SKM-1 treated with dmso at 0.1 percent for 144 hours (cell line): ENCODE data around the gene CC2D1A.

Source experiments
- DNase-seq: peaks from one replicate; lab custom pipeline; 2025; ENCODE audit not compliant: unreplicated experiment; lab: John Stamatoyannopoulos, UW

CC2D1A gene

DNA sequence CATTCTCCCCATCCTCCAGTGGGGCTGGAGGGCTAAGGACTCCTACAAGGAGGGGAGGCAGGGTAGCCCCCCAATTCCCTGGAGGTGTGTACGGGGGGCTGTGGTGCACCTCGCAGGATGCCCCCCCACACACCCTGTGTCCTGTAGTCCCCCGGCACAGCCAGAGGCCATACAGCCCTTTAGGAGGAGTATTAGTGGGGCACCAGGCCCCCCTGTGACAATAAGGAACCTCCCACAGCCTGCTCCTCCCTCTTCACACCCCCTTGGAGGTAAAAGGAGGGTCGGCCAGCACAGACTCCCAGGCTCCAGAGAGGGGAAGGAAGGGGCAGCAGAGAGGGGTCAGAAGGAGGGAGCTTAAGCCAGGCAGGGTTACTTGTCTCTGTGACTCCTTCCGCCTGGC is 29.2 kb upstream of the CC2D1A start, which contains the start of gene NANOS3:
NANOS3 (plus strand) TSS at position 301 of the 400 bp plus-strand sequence. CDS start 115 bp downstream, outside the sequence.
- DNase-seq = no peak

DNA sequence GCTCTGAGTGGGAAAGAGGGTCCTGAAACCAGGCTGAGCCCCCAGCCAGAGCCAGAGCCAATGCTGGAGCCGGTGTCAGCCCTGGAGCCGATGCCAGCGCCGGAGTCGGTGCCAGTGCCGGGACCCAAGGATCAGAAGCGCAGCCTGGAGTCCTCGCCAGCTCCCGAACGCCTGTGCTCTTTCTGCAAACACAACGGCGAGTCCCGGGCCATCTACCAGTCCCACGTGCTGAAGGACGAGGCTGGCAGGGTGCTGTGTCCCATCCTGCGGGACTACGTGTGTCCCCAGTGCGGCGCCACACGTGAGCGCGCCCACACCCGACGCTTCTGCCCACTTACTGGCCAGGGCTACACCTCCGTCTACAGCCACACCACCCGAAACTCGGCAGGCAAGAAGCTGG is 28.7 kb upstream of the CC2D1A start:
- no peak for DNase-seq

DNA sequence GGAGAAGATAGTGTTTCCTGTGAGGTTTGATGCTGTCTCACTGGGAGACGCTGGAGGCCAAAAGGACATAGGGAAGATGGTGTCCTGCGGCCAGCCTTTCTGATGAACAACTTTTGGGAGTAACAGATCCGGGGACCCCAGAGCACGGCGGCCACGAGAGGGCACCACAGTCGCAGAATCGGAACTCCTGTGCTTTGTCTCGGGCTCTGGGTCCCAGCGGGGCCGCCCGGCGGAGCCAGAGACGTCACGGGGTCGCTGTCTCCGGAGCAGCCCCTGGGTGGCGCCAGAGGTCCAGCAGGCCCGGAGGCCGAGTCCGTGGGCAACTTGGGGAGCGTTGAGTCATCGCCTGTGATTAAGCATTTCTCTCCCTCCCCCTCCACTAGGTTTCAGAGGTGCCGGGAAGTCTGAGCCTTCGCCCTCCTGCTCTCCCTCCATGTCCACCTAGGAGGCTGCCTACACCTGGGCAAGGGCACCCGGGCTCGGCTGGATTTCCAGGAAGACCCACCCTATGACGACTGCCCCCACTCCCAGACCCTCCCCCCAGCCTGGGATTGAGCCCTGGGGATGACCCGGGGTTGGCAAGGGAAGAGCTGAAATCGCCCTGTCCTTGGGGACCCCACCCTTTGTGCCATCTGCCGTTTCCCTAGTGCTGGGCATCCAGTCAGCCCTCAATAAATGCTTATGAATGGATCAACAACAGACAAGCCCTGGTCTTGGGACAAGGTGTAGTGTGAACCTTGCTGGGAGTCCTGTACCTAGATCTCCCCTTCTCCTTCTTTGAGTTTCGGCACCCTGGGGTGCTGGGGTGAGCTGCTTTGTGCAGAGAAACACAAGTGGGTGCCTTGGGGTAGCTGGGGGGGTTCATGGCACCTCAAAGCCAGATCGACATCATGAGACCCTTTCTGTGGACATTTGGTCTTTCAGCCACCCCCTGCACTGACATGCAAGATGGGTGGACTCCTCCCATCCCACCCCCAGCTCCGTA is 25.6 kb upstream of the CC2D1A start:
- DNase-seq = peak; percentile 95

DNA sequence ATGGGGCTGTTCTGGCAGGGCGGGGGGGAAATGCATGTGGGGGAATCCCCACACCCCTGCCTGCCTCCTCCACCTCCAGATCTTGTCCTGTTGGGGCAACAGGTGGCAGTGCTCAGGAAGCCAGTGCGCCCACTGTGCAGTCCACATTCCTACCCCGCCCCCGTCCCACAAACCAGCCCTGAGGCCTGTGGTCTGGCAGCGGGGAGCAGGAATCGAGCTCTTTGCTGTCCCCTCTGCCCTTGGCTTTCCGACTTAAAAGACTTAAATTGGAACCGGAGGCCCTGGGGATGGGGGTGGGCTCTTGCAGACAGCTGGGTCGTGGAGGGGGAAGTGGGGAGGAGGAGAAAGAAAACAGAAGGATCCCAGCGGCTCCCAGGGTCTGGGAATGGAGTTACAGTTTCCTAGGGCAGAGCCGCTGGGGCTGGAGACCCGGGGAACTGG is 24.7 kb upstream of the CC2D1A start:
- no peak for DNase-seq

DNA sequence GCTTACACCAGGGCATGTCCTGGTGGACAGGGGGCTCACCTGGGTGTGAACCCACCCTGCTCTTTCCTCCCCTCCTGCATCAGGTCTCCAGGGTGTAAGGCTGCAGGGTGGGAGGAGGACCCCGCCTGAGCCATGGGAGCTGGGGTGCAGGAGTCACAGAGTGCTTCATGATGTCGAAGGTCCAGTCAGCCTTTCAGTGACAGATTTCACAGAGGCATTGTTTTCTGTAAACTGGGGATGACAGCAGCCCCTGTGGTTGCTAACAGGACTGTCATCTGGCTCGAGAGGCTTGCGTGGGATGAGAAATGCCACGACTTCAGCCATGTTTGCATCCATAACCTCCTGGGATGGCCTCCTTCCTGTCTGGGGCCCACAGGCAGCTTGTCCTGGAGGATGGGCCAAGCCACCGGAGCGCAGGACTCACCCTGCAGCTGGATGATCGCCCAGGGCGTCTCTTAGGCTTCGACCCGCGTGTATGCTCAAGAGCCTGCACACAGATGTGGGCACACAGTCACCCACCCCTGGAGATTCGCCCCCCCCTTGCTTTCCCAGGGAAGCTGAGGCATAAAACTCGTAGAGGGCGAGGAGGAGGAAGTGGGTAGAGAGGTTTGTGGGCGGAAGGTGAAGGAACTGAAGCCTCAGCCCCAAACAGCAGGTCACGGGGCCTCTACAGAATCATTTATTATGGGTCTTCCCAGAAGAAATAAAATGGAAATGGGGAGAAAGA is 24.1 kb upstream of the CC2D1A start:
- peak; percentile 44 for DNase-seq

DNA sequence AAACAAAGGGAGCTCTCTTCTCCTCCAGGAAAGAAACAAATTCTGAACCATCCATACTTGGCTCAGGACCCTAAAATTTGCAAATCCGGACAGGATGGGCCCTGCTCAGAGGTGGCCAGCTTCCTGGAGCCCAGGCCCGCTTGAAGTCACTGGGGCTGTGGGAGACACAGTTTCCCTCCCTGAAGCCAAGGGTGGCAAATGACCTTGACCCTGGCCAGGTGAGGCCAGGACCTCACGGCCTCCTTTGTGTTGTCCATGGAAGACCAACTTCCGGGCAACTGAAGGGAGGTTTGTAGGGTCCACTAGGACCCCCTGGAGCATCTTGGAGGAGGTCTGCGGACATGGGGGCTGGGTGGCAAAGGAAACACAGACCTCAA is 23.6 kb upstream of the CC2D1A start:
- no peak for DNase-seq

DNA sequence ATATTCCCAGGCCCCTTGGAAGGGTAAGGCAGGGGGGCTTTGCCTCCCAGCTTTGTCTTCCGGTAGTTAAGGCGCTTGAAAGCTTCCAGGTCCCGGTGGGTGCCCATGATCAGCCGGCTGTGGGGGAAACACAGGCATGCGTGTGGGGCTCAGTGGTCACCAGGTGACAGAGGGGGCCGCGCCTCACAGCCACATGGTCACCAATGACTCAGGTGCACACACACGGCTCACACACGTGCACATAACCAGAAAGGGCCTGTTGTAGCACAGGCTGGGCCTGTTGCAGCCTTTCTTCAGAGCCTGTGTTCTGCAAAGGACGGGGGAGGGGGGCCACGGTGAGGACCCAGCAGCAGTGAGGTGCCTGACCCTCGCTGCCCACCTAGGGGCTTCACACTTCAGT is 23.2 kb upstream of the CC2D1A start:
- DNase-seq = no peak

DNA sequence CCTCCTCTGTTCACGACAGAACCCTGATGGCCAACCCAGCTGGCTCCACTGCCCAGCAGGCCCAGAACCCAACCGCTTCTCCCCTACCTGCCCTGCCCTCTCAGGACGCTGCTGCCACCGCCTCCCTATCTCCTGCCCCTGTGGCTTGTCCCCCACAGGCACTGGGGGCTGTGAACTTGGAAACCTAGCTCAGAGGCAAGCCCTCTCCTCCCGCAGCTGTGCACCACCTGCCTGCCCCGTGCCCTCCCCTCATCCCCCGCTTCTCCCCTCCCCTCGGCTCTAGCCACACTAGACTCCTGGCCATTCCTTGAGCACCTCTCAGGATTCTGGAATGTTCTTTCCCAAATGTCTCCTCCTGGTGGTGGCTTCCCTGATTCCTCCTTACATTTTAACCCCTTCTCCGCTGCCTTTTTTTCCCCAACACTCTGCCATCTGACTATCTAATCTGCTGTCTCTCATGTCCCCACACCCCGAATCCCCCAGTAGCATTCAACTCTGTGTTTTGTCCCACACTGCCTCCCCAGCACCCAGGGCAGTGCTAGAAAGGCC is 22.4 kb upstream of the CC2D1A start:
- no peak for DNase-seq

DNA sequence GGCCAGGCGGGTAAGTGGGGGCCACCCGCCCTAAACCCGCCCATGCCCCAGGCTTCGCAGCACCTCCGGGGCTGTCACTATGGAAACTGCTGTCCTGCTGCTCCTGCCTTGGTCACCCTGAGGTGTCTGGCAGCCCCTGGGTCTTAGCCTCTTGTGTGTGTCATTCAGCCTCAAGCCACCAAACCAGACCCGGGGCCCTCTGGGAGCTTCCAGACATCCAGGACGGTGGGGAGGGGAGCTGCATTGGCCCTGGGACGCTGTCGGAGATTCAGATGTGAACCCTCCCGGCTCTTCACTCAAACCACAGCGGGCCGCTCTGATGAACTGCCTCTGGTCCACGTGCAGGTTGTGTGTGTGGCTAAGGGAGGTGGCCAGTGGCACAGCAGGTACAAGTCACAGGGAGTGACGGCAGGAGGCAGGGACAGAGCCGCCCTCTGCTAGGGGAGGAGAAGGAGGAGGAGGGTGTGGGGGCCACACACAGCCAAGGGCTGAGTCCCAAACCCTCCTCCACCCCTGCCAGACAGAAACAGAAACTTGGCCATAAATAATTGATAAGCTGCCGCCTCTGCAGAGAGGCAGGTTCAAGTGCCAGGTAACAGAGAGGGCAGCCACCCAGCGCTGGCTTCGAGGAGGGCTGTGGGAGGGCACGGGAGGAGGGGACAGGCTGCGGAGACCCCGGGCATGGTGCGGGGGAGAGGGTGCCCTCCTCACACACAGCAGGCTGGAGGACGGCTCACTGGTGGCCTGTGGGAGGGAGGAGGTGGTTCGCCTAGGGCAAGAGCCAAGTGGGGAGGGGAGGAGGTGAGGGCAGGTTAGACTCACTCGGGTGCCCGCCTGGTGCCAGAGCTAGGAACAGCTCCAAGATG is 21.0 kb upstream of the CC2D1A start:
- no peak for DNase-seq

DNA sequence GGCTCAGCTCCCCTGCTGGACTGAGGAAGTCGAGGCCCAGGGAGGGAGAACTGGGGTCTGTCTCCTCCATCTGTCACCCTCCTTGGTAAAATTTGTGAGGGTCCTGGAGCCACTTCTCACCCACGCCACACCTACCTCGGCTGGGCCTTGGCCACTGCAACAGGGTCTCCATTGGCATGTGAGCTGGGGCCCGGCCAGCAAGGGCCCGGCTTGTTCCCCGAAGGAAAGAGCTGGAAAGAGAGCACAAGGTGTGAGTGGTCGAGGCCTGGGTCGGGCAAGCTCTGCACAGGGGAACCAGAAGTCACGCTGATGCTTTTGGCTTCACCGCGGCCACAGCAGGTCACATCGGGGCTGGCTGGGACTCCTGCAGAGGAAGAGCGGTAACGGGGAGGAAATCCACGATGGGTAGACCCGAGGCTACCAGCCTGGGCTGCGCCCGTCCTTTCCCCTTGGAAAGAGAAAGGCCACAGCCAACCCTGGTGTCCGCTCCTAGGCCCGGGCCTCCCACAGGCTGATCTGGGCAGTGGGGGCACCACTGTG is 20.1 kb upstream of the CC2D1A start:
- DNase-seq = no peak

DNA sequence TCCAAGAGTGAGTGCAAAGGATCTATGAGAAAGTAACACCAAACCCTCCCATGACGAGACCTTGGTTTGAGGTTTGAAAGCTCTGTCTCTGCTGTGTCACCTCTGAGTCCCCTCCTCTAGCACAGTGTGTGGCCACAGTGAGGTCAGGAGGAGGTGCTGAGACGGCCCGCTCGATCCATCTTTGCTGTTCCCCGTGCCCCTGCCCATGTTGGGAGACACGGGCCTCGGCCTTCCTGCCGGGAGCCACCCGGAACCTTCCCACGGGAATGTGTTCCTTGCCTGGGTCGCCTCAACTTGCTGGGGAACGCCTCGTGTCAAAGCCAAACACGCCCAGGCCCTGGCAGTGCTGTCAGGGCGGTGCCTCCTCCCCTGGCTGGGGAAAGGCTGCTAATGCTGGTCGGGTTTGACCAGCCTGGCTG is 19.0 kb upstream of the CC2D1A start:
- no peak for DNase-seq

DNA sequence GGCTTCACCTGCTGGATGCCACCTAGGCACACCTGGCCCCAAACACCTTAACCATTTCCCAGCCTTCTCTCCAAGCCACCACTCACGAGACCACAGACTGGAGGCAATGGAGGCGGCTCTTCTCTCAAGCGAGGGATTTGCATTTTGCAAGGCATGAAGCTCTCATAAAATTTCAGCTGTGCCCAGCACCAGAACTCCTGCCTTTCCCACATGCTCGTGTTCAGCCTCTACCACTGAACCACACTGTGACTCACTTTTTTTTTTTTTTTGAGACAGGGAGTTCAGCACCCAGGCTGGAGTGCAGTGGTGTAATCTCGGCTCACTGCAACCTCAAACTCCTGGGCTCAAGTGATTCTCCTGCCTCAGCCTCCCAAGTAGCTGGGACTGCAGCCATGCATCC is 18.5 kb upstream of the CC2D1A start:
- DNase-seq = no peak

DNA sequence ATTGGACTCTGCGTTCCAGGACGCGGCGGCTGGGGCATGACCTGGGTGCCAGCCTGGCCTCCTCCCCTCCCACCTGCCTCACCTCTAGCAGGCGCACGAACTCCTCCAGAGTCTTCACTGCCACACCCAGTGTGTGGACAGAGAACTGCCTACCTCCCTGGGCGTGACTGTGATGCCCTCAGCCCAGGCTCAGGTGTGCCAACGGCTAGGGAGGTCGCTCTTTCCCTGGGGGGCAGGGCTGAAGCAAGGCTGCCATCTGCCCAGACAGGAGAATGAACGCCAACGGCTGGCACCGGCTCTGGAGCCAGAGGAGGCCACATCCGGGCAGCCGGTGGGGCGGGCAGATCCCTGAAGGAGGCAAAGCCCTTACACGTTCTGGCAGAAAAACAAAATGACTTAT is 17.7 kb upstream of the CC2D1A start:
- DNase-seq = no peak

DNA sequence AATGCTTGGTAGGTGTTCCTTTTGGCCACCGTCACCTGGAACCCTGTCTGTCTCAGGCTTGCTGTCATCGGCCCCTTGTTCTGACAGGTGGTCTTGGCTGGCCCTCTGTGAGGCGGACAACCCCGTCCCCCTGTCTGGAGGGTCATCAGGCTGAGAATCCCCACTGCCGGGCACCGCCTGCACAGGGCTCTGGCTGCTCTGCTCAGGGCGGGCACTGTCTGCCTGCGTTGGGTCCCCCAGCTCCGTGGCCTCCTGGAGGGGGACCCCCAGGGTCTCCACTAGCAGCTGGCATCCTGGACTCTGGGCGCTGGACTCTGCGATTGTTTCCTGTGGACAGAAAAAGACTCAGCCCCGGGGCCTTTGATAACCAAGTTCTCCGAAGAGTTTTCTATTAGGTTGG is 15.9 kb upstream of the CC2D1A start:
- DNase-seq = no peak

DNA sequence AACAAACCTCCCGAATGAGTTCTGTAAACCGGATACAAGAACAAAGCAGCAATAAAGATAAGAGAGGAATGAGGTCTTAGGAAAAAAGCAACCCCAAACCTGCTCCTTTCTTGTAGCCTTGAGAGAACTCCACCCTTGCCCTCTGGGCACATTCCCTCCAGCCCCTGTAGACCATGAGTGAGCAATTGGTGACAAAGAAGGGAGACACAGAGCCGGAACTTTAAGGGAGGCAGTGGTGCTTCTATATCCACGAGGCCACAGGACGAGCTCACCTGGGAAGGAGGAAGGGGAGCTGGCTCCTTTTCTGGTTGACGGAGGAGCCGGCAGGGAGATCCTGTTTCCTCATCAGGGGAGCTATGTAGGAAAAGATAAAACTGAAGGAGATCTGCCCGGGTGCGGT is 13.1 kb upstream of the CC2D1A start:
- DNase-seq = no peak

DNA sequence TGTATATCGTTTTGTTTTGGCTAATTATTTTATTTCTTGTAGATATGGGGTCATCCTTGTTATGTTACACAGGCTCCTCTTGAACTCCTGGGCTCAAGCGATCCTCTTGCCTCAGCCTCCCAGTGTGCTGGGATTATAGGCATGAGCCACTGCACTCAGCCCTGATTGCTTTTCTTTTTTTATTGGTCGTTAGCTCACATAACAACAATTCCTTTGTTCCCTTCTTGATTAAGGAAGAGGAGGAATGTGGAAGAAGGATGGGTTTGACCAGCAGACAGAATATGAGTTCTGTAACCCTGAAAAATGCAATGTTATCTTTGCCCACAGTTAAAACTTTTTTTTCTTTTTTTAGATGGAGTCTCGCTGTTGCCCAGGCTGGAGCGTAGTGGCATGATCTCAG is 11.4 kb upstream of the CC2D1A start:
- DNase-seq = no peak

DNA sequence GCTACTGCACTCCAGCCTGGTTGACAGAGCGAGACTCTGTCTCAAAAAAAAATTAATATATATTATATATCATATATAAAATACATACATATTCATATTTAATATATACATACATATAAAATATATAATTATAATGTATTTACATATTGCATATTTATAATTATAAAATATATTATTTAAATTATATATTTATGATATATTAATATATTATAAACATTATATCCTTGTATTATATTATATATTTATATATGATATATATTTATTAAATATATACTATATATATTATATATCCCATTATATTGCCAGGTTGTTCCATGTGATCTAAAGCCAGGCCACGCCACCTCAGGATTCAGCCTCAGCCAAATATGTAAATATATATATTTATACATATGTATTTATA is 9.8 kb upstream of the CC2D1A start:
- no peak for DNase-seq

DNA sequence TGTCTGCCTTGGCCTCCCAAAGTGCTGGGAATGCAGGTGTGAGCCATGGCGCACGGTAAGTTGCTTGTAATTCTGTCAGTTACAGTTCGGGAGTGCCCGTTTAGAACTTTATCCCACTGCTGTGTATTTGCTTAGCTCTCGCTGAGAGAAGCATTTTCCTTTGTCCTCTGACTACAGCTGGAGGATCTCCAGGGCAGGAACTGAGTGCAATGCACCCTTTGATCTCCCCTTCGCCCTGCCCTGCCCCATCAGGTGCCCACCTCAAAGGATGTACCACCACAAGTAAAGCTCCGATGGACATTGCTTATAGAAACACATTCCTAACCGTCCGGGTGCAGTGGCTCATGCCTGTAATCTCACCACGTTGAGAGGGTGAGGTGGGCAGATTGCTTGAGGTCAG is 6.6 kb upstream of the CC2D1A start:
- no peak for DNase-seq

DNA sequence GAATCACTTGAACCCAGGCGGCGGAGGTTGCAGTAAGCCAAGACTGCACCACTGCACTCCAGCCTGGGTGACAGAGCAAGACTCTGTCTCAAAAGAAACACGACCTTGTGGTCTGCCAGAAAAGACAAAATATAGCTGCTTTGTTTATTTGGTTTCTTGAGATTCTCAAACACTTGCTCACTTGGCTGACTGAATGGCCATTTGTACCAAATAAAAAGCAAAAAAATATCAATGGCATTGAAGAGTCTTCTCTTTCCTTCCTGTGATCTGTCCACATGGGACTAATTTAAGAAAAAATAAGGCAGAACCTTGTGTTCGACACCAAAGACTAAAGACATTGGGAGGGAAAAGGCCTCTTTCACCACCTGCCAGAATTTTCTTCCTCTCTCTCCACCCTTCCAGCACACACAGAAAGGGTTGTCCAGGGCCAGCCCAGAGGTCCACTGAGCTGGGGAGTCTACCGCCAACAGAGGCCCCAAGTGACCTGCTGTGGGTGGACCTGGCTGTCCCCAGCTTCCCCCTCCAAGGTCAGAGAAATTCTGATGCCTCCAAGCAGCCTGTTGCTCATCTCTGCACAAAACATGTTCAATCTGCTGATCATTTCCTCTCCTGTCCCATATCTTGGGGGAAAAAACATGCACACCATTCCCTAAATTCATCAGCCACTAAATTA is 6.0 kb upstream of the CC2D1A start:
- no peak for DNase-seq

DNA sequence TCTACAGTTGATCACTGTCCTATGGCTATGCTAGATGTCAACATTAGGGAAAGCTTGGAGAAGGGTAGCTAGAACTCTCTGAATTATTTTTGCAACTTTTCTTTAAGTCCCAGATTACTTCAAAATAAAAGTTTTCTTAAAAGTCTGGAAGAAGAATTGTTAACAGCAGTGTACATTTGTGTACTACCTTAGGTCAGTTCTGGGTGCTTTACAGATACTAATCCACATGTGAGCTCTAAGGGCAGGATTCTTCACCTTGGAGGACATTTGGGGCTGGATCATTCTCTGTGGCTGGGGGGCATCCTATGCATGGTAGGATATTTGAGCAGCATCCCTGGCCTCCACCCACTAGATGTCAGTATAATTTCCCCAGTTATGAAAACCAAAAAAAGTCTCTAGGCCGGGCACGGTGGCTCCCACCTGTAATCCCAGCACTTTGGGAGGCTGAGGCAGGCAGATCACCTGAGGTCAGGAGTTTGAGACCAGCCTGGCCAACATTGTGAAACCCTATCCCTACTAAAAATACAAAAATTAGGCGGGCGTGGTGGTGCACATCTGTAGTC is 2.9 kb upstream of the CC2D1A start:
- peak; percentile 12 for DNase-seq
